Measurements from ENCODE around the gene GADD45A. TPM values are rescaled to one million over a fixed set of nuclear protein-coding genes. Genes with fewer than 3 reads are reported as not detected.

Gene GADD45A
- total and polyA plus RNA-seq, 9 of the 15 experiments (the other 6 are each of a cell fraction or from before 2014, with no cell fraction given), result 21.3 to 156 (median 62.1) TPM

DNA sequence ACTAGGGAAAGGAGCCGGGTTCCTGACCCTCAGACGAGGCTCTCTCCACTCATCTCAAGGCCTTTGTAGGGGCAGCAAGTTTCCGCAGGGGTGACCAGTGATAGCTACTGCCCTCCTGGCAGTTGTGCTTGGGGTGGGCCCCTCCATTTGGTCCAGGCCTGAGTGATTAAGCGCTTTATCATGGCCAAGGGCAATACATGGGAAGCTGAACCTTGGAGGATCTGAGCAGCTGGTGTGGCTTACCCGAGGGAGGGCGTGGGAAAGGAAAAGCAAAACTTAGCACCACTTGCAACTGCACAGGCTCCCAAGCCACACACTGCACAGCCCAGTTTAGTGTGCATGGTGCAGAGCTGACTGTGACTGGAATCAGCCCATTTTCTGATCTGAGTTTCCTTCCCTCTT is 47.8 kb downstream of the GADD45A start (continued):
- TF ChIP-seq PHF8 (IDR thresholded peaks at IDR 0.05; ENCODE audit: borderline replicate concordance, low read length) (no peak), HLTF (IDR thresholded peaks at IDR 0.05) (no peak), BRD4 (IDR thresholded peaks at IDR 0.05) (no peak), TEAD4 (IDR thresholded peaks at IDR 0.05; ENCODE audit: low read length) (no peak), TEAD4 (CRISPR knock-in tag; IDR thresholded peaks at IDR 0.05; ENCODE audit: borderline replicate concordance) (no peak), NBN (IDR thresholded peaks at IDR 0.05; ENCODE audit: low read depth) (no peak), ZNF77 (CRISPR knock-in tag; IDR thresholded peaks at IDR 0.05) (no peak), DMBX1 (CRISPR knock-in tag; IDR thresholded peaks at IDR 0.05; ENCODE audit: borderline replicate concordance) (peak; percentile 59; the same call in 1 of the 2 replicates), POLR2A (conservative IDR thresholded peaks at IDR 0.05) (no peak), ZNF507 (tag; conservative IDR thresholded peaks at IDR 0.05) (no peak), HDGF (IDR thresholded peaks at IDR 0.05) (0 out of 2 replicates have a peak, but pooled peaks have one; percentile 36), HDAC1 (IDR thresholded peaks at IDR 0.05) (0 out of 4 replicates have a peak, but pooled peaks of 1 of the 2 experiments have one; percentile 22), TAF1 (IDR thresholded peaks at IDR 0.05; ENCODE audit: control insufficient read depth, extremely low read depth, insufficient read depth, low read length, severe bottlenecking) (no peak), ZNF253 (CRISPR knock-in tag; conservative IDR thresholded peaks at IDR 0.05) (no peak), HDAC3 (IDR thresholded peaks at IDR 0.05; ENCODE audit: borderline replicate concordance, partially characterized antibody) (no peak), NFIX (CRISPR knock-in tag; IDR thresholded peaks at IDR 0.05; ENCODE audit: low read depth) (no peak), ZNF143 (CRISPR knock-in tag; IDR thresholded peaks at IDR 0.05) (no peak)
- TF ChIP-seq, protein P1, sequence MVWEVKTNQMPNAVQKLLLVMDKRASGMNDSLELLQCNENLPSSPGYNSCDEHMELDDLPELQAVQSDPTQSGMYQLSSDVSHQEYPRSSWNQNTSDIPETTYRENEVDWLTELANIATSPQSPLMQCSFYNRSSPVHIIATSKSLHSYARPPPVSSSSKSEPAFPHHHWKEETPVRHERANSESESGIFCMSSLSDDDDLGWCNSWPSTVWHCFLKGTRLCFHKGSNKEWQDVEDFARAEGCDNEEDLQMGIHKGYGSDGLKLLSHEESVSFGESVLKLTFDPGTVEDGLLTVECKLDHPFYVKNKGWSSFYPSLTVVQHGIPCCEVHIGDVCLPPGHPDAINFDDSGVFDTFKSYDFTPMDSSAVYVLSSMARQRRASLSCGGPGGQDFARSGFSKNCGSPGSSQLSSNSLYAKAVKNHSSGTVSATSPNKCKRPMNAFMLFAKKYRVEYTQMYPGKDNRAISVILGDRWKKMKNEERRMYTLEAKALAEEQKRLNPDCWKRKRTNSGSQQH (CRISPR knock-in tag; IDR thresholded peaks at IDR 0.05), result no peak
- TF ChIP-seq, protein P2, sequence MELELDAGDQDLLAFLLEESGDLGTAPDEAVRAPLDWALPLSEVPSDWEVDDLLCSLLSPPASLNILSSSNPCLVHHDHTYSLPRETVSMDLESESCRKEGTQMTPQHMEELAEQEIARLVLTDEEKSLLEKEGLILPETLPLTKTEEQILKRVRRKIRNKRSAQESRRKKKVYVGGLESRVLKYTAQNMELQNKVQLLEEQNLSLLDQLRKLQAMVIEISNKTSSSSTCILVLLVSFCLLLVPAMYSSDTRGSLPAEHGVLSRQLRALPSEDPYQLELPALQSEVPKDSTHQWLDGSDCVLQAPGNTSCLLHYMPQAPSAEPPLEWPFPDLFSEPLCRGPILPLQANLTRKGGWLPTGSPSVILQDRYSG (tag; conservative IDR thresholded peaks at IDR 0.05; ENCODE audit: low read depth), result peak; percentile 42; the same call in 1 of the 2 replicates
- TF ChIP-seq, protein P3, sequence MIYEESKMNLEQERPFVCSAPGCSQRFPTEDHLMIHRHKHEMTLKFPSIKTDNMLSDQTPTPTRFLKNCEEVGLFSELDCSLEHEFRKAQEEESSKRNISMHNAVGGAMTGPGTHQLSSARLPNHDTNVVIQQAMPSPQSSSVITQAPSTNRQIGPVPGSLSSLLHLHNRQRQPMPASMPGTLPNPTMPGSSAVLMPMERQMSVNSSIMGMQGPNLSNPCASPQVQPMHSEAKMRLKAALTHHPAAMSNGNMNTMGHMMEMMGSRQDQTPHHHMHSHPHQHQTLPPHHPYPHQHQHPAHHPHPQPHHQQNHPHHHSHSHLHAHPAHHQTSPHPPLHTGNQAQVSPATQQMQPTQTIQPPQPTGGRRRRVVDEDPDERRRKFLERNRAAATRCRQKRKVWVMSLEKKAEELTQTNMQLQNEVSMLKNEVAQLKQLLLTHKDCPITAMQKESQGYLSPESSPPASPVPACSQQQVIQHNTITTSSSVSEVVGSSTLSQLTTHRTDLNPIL (CRISPR knock-in tag; IDR thresholded peaks at IDR 0.05), result no peak
- TF ChIP-seq, protein P4, sequence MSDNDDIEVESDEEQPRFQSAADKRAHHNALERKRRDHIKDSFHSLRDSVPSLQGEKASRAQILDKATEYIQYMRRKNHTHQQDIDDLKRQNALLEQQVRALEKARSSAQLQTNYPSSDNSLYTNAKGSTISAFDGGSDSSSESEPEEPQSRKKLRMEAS (CRISPR knock-in tag; IDR thresholded peaks at IDR 0.05), result 0 out of 2 replicates have a peak, but pooled peaks have one; percentile 31
- TF ChIP-seq, protein P5, sequence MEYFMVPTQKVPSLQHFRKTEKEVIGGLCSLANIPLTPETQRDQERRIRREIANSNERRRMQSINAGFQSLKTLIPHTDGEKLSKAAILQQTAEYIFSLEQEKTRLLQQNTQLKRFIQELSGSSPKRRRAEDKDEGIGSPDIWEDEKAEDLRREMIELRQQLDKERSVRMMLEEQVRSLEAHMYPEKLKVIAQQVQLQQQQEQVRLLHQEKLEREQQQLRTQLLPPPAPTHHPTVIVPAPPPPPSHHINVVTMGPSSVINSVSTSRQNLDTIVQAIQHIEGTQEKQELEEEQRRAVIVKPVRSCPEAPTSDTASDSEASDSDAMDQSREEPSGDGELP (CRISPR knock-in tag; IDR thresholded peaks at IDR 0.05; ENCODE audit: borderline replicate concordance), result peak; percentile 53
- TF ChIP-seq, protein P6, sequence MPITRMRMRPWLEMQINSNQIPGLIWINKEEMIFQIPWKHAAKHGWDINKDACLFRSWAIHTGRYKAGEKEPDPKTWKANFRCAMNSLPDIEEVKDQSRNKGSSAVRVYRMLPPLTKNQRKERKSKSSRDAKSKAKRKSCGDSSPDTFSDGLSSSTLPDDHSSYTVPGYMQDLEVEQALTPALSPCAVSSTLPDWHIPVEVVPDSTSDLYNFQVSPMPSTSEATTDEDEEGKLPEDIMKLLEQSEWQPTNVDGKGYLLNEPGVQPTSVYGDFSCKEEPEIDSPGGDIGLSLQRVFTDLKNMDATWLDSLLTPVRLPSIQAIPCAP (CRISPR knock-in tag; IDR thresholded peaks at IDR 0.05; ENCODE audit: borderline replicate concordance), result no peak
- TF ChIP-seq, protein P7, sequence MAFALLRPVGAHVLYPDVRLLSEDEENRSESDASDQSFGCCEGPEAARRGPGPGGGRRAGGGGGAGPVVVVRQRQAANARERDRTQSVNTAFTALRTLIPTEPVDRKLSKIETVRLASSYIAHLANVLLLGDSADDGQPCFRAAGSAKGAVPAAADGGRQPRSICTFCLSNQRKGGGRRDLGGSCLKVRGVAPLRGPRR (CRISPR knock-in tag; IDR thresholded peaks at IDR 0.05), result no peak
